Panc1 (cell line): Measurements from ENCODE around the gene ARHGAP33. TPM values are rescaled to one million over a fixed set of nuclear protein-coding genes. Genes with fewer than 3 reads are reported as not detected.

Experiments used
- ATAC-seq: fragments of 200-7000 bp; cut with Tn5 transposase; 2 replicates; pipeline ENCODE4 v1.9.1; 2020; ENCODE audit warnings: mild to moderate bottlenecking, moderate library complexity
- BruUV-seq: library from RNA; stranded (reverse); fragments of 400-500 nt; replicated peaks from 2 replicates; lab custom pipeline; 2021; lab: Mats Ljungman, UMichigan
- CTCF ChIA-PET: fragments of 300-600 bp; sonication (Branson Sonifier 250); formaldehyde crosslinking; loops from one replicate; lab custom pipeline; 2022; ENCODE audit warnings: antibody characterized with exemption; lab: Charles Lee
- POLR2A ChIA-PET: fragments of 300-600 bp; sonication (Branson Sonifier 250); formaldehyde crosslinking; loops from one replicate; lab custom pipeline; 2022; ENCODE audit warnings: antibody characterized with exemption; lab: Charles Lee
- DNase-seq: peaks from one replicate; pipeline ENCODE4 v3.0.0-alpha.2; 2010; ENCODE audit warnings: low read depth, low spot score
- H3K27ac ChIP-seq: 2 replicates; pipeline ENCODE4 v1.5.1; 2011; ENCODE audit warnings: mild to moderate bottlenecking, low read length, inconsistent platforms
- H3K27me3 ChIP-seq: fragments of 200-500 bp; sonication (Bioruptor generic); 2 replicates; pipeline ENCODE4 v1.6.0; 2014; ENCODE audit warnings: low read length, inconsistent platforms; ENCODE audit not compliant: control insufficient read depth, insufficient read depth
- H3K36me3 ChIP-seq: fragments of 200-500 bp; sonication (Bioruptor generic); 2 replicates; pipeline ENCODE4 v1.5.1; 2014; ENCODE audit warnings: inconsistent platforms, mild to moderate bottlenecking, low read length, moderate library complexity; ENCODE audit not compliant: control insufficient read depth, insufficient read depth
- H3K4me1 ChIP-seq: 2 replicates; pipeline ENCODE4 v1.5.1; 2011; ENCODE audit warnings: inconsistent platforms, mild to moderate bottlenecking, low read length, moderate library complexity; ENCODE audit not compliant: control insufficient read depth, insufficient read depth
- H3K4me3 ChIP-seq, 2 experiments: 2 replicates each; pipeline ENCODE4 v1.5.1; 2011 to 2012; ENCODE audit warnings: low read depth in 2 of 2, low read length in 2 of 2, mild to moderate bottlenecking in 2 of 2, inconsistent platforms in 1 of 2, moderate library complexity in 1 of 2
- H3K9me3 ChIP-seq: fragments of 200-500 bp; sonication (Bioruptor generic); 2 replicates; pipeline ENCODE4 v1.5.1; 2014; ENCODE audit warnings: low read depth, mild to moderate bottlenecking, inconsistent platforms, low read length, moderate library complexity; ENCODE audit not compliant: control insufficient read depth, insufficient read depth
- POLR2AphosphoS5 ChIP-seq: IDR thresholded peaks from 2 replicates; pipeline ENCODE4 v1.6.1; 2012; ENCODE audit warnings: mild to moderate bottlenecking, low read depth, low read length, moderate library complexity
- REST ChIP-seq, 2 experiments: IDR thresholded peaks; 2 replicates each; pipeline ENCODE4 v1.6.1; 2011 to 2012; ENCODE audit warnings: low read depth in 2 of 2, control low read depth in 1 of 2, low read length in 1 of 2, mild to moderate bottlenecking in 1 of 2, moderate library complexity in 1 of 2; ENCODE audit not compliant: insufficient read depth in 1 of 2
- SIN3A ChIP-seq: IDR thresholded peaks from 2 replicates; pipeline ENCODE4 v1.6.1; 2012; ENCODE audit warnings: low read depth, mild to moderate bottlenecking, low read length, moderate library complexity, borderline replicate concordance; ENCODE audit not compliant: insufficient read depth
- TCF7L2 ChIP-seq: IDR thresholded peaks from 2 replicates; pipeline ENCODE4 v1.6.1; 2011; ENCODE audit warnings: mild to moderate bottlenecking, low read depth, low read length, inconsistent platforms
- in situ Hi-C: cut with HindIII; loops from 2 replicates; pipeline ENCODE4 v1.10.0; 2016; ENCODE audit warnings: low sequenced_read_pairs, low pct_unique_long_range_greater_than_20kb
- intact Hi-C: fragments of 100-400 bp; cut with micrococcal nuclease; formaldehyde crosslinking; loops from one replicate; pipeline ENCODE4 v1.10.0; 2022; ENCODE audit not compliant: unreplicated experiment
- total RNA-seq: library from RNA; stranded (reverse); gene quantifications from one replicate; pipeline ENCODE4 v1.2.1, GENCODE V29; 2021; ENCODE audit not compliant: unreplicated experiment
- TF ChIP-seq, protein P1 (sequence below): fragments of 450-650 bp; IDR thresholded peaks from 2 replicates; pipeline ENCODE4 v1.5.1; 2017; ENCODE audit warnings: mild to moderate bottlenecking

The ARHGAP33 gene
- total RNA-seq, 1 experiment from 2014 or later: 35.8 TPM

DNA sequence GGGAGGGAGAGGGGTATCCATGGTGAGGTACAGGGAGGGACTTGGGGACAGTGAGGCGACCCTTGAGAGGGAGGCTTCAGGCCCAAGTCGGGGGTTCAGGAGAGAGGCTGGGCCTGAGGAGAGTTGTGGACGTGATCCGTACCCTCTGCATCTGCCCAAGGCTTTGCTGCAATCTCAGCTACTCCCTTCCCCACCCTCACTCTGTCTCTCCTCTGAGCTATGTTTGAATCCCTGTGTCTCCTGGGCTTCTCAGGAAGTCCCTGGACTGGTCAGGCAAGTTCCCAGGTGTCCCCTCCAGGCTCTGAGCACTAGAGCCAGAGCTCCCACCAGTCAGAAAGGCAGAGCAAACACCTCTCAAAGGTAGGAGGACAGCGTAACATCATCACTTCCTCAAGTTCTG lies 25.2 kb upstream of the ARHGAP33 start:
- ChIA-PET POLR2A (no interaction called here), CTCF (no interaction called here)
- in situ Hi-C loops: no loop called here
- no peaks in the 10 kb centered on the region for H3K27me3 ChIP-seq
- no peak for ATAC-seq
- no peaks in the 10 kb centered on the region for H3K36me3 ChIP-seq
- intact Hi-C loops: no loop called here
- H3K4me1 ChIP-seq: peaks cover 18% of the 10 kb centered on the region
- H3K4me3 ChIP-seq: no peak overlapping the region
- TF ChIP-seq SIN3A: no peak
- TF ChIP-seq POLR2AphosphoS5: no peak
- TF ChIP-seq, protein P1, sequence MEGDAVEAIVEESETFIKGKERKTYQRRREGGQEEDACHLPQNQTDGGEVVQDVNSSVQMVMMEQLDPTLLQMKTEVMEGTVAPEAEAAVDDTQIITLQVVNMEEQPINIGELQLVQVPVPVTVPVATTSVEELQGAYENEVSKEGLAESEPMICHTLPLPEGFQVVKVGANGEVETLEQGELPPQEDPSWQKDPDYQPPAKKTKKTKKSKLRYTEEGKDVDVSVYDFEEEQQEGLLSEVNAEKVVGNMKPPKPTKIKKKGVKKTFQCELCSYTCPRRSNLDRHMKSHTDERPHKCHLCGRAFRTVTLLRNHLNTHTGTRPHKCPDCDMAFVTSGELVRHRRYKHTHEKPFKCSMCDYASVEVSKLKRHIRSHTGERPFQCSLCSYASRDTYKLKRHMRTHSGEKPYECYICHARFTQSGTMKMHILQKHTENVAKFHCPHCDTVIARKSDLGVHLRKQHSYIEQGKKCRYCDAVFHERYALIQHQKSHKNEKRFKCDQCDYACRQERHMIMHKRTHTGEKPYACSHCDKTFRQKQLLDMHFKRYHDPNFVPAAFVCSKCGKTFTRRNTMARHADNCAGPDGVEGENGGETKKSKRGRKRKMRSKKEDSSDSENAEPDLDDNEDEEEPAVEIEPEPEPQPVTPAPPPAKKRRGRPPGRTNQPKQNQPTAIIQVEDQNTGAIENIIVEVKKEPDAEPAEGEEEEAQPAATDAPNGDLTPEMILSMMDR: no peak
- no peak for TF ChIP-seq TCF7L2
- no peak for TF ChIP-seq REST (IDR thresholded peaks at IDR 0.05; ENCODE audit: insufficient read depth in 1 of 2, low read depth in 2 of 2, low read length in 1 of 2)
- no TSS peak for BruUV-seq
- H3K27ac ChIP-seq: no peak overlapping the region
- no peak for DNase-seq
- no peaks in the 10 kb centered on the region for H3K9me3 ChIP-seq

GRCh38 chr19:35751839-35752745 lies 23.3 kb upstream of the ARHGAP33 start:
- no peak for TF ChIP-seq REST (IDR thresholded peaks at IDR 0.05; ENCODE audit: insufficient read depth in 1 of 2, low read depth in 2 of 2, low read length in 1 of 2)
- no peak for TF ChIP-seq TCF7L2
- ChIA-PET POLR2A (no interaction called here), CTCF (interaction anchor here (0.5 to 0.8 kb wide), 2 partner anchors 68 to 186 kb away, joined by 3 to 9 read pairs; no protein-coding TSS in a partner anchor)
- peaks cover 10% of the 10 kb centered on the region for H3K4me1 ChIP-seq
- in situ Hi-C loops (no loop called here), intact Hi-C loops (no loop called here)
- no TSS peak for BruUV-seq
- H3K27me3 ChIP-seq: no peaks in the 10 kb centered on the region
- no peaks in the 10 kb centered on the region for H3K36me3 ChIP-seq
- H3K4me3 ChIP-seq: no peak overlapping the region
- H3K27ac ChIP-seq: no peak overlapping the region
- H3K9me3 ChIP-seq: no peaks in the 10 kb centered on the region
- DNase-seq: no peak
- no peak for ATAC-seq
